ENCODE measurements around the gene RAB17.

DNA sequence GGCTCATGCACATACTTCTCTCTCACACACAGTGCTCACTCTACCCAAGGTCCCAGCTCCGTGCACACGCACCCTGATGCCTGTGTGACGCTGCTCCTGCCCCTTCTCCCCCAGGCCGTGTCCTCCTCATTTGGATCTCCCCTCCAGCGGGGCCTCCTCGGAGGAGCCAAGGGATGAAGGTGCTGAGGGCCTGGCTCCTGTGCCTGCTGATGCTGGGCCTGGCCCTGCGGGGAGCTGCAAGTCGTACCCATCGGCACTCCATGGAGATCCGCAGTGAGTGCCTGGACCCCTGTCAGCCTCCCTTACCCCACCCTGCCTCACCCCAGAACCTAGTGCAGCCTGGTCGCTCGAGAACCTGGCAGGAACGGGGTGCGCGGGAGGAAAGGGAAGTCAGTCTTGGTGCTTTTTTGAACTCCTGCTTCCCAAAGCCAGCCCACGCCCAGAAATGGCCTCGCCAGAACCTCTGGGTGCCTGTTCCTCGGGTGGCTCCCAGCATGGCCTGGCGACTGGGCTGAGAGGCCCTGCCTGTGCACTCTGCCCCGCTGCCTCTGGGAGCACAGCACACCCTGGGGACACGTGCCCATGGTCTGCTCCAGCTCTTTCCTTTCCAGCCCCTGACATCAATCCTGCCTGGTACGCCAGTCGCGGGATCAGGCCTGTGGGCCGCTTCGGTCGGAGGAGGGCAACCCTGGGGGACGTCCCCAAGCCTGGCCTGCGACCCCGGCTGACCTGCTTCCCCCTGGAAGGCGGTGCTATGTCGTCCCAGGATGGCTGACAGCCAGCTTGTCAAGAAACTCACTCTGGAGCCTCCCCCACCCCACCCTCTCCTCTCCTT, 23.9 kb downstream of the RAB17 start, which contains the start of gene PRLH:
- TF ChIP-seq, protein P1, sequence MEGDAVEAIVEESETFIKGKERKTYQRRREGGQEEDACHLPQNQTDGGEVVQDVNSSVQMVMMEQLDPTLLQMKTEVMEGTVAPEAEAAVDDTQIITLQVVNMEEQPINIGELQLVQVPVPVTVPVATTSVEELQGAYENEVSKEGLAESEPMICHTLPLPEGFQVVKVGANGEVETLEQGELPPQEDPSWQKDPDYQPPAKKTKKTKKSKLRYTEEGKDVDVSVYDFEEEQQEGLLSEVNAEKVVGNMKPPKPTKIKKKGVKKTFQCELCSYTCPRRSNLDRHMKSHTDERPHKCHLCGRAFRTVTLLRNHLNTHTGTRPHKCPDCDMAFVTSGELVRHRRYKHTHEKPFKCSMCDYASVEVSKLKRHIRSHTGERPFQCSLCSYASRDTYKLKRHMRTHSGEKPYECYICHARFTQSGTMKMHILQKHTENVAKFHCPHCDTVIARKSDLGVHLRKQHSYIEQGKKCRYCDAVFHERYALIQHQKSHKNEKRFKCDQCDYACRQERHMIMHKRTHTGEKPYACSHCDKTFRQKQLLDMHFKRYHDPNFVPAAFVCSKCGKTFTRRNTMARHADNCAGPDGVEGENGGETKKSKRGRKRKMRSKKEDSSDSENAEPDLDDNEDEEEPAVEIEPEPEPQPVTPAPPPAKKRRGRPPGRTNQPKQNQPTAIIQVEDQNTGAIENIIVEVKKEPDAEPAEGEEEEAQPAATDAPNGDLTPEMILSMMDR (IDR thresholded peaks at IDR 0.05; ENCODE audit: borderline replicate concordance, extremely low read depth, low read length, poor library complexity, severe bottlenecking) = no peak
- no peak for TF ChIP-seq EZH2 (IDR thresholded peaks at IDR 0.05; ENCODE audit: borderline replicate concordance, low read depth, low read length, severe bottlenecking)

Data from DND-41 (cell line).